Endothelial cell of umbilical vein (primary cell): Measurements from ENCODE around the gene ZNF354C. TPM values are rescaled to one million over a fixed set of nuclear protein-coding genes. Genes with fewer than 3 reads are reported as not detected.

Experiments
- BruUV-seq: library from RNA; stranded (reverse); fragments of 400-500 nt; replicated peaks from 2 replicates; lab custom pipeline; 2021; lab: Mats Ljungman, UMichigan
- CTCF ChIA-PET: fragments of 300-600, 350-600 bp; sonication (Branson Sonifier 250); formaldehyde crosslinking; loops from one replicate; lab custom pipeline; 2021; ENCODE audit warnings: antibody characterized with exemption, inconsistent platforms; lab: Charles Lee
- POLR2A ChIA-PET: fragments of 300-600, 350-600 bp; sonication (Branson Sonifier 250); formaldehyde crosslinking; loops from one replicate; lab custom pipeline; 2021; ENCODE audit warnings: antibody characterized with exemption, inconsistent platforms; lab: Charles Lee
- DNase-seq: peaks from one replicate; pipeline ENCODE4 v3.0.0-alpha.2; 2011; ENCODE audit warnings: low read depth, low spot score
- FAIRE-seq: peaks from 2 replicates; lab custom pipeline; 2011; peaks lifted over from hg19 to GRCh38; lab: Jason Lieb, UNC
- H2AFZ ChIP-seq: 2 replicates; pipeline ENCODE4 v1.6.0; 2012; ENCODE audit warnings: low read depth, low read length, control low read depth, inconsistent platforms
- H3K27ac ChIP-seq: 2 replicates; pipeline ENCODE4 v1.5.1; 2011; ENCODE audit warnings: low read depth, mild to moderate bottlenecking, control low read depth, low read length, moderate library complexity; ENCODE audit not compliant: insufficient read depth
- H3K27me3 ChIP-seq, 2 experiments: 2 replicates each; pipeline versions ENCODE4 v1.6.0 to v1.6.1; 2011; ENCODE audit warnings: low read length in 2 of 2, mixed read lengths in 1 of 2; ENCODE audit not compliant: control insufficient read depth in 2 of 2, insufficient read depth in 2 of 2
- H3K36me3 ChIP-seq, 2 experiments: 2 replicates in 1 of 2; 3 replicates in 1 of 2; pipeline ENCODE4 v1.5.1; 2011; ENCODE audit warnings: low read length in 2 of 2, mild to moderate bottlenecking in 1 of 2, moderate library complexity in 1 of 2; ENCODE audit not compliant: control insufficient read depth in 2 of 2, insufficient read depth in 2 of 2; ENCODE audit errors: extremely low read depth in 1 of 2
- H3K4me1 ChIP-seq: 3 replicates; pipeline ENCODE4 v1.5.1; 2011; ENCODE audit warnings: mild to moderate bottlenecking, low read length; ENCODE audit not compliant: control insufficient read depth, insufficient read depth; ENCODE audit errors: extremely low read depth
- H3K4me2 ChIP-seq: 2 replicates; pipeline ENCODE4 v1.6.1; 2011; ENCODE audit warnings: low read length, control low read depth, mixed read lengths; ENCODE audit not compliant: insufficient read depth
- H3K4me3 ChIP-seq, 3 experiments: fragments of 200-600 bp in 1 of 3; sonication (generic), shearing (Covaris generic) in 1 of 3; replicated peaks in 1 of 3; 2 replicates each; pipeline ENCODE4 v1.5.1; 2011 to 2016; ENCODE audit warnings: control low read depth in 3 of 3, low read length in 3 of 3, mild to moderate bottlenecking in 2 of 3, inconsistent platforms in 1 of 3, low read depth in 1 of 3, moderate library complexity in 1 of 3; ENCODE audit not compliant: insufficient read depth in 1 of 3
- H3K79me2 ChIP-seq: 2 replicates; pipeline ENCODE4 v1.6.0; 2012; ENCODE audit warnings: low read length, inconsistent platforms; ENCODE audit not compliant: control insufficient read depth, insufficient read depth
- H3K9ac ChIP-seq: replicated peaks from 2 replicates; pipeline ENCODE3; 2011; ENCODE audit warnings: low read length, control low read depth; ENCODE audit not compliant: insufficient read depth; ENCODE audit errors: extremely low read depth
- H3K9me1 ChIP-seq: replicated peaks from 3 replicates; pipeline ENCODE4 v1.6.0; 2011; ENCODE audit warnings: mild to moderate bottlenecking, low read length; ENCODE audit not compliant: control insufficient read depth, insufficient read depth; ENCODE audit errors: extremely low read depth
- H3K9me3 ChIP-seq: replicated peaks from 2 replicates; pipeline ENCODE4 v1.5.1; 2012; ENCODE audit warnings: low read length, inconsistent platforms; ENCODE audit not compliant: control insufficient read depth, insufficient read depth
- H4K20me1 ChIP-seq: replicated peaks from 2 replicates; pipeline ENCODE3; 2011; ENCODE audit warnings: mild to moderate bottlenecking, low read length; ENCODE audit not compliant: control insufficient read depth, insufficient read depth; ENCODE audit errors: extremely low read depth
- CTCF ChIP-seq, 2 donors: IDR thresholded peaks; 1 replicate in 1 of 2; 2 replicates in 1 of 2; pipeline ENCODE4 v1.5.1; 2011; ENCODE audit warnings: low read length in 2 of 2, mild to moderate bottlenecking in 2 of 2, moderate library complexity in 2 of 2, control low read depth in 1 of 2, inconsistent platforms in 1 of 2, low read depth in 1 of 2; ENCODE audit not compliant: insufficient read depth in 1 of 2; ENCODE audit errors: extremely low read depth in 1 of 2
- EZH2 ChIP-seq: IDR thresholded peaks from 2 replicates; pipeline ENCODE4 v1.6.1; 2012; ENCODE audit warnings: borderline replicate concordance, low read depth, mild to moderate bottlenecking, moderate library complexity, low read length, inconsistent platforms; ENCODE audit not compliant: severe bottlenecking
- FOS ChIP-seq: IDR thresholded peaks from 2 replicates; pipeline ENCODE4 v1.6.1; 2011; ENCODE audit warnings: mild to moderate bottlenecking, low read length, moderate library complexity, borderline replicate concordance; ENCODE audit not compliant: insufficient read depth
- GATA2 ChIP-seq: IDR thresholded peaks from 2 replicates; pipeline ENCODE4 v1.7.0; 2011; ENCODE audit warnings: low read depth, mild to moderate bottlenecking, moderate library complexity, mixed read lengths, low read length; ENCODE audit not compliant: insufficient read length, insufficient read depth
- JUN ChIP-seq: IDR thresholded peaks from 2 replicates; pipeline ENCODE4 v1.6.1; 2011; ENCODE audit warnings: borderline replicate concordance, low read depth; ENCODE audit not compliant: insufficient read length, insufficient read depth
- MAX ChIP-seq: IDR thresholded peaks from 2 replicates; pipeline ENCODE4 v1.6.1; 2011; ENCODE audit not compliant: insufficient read depth, insufficient read length
- MYC ChIP-seq: IDR thresholded peaks from one replicate; pipeline ENCODE4 v1.6.1; 2011; ENCODE audit warnings: mild to moderate bottlenecking, low read depth, low read length
- POLR2AphosphoS5 ChIP-seq: IDR thresholded peaks from 2 replicates; pipeline ENCODE4 v1.6.1; 2012; ENCODE audit warnings: low read depth, mild to moderate bottlenecking, control low read depth, low read length, moderate library complexity; ENCODE audit not compliant: insufficient read depth
- dilution Hi-C: fragments of 300-500 bp; cut with MboI; formaldehyde crosslinking; loops from one replicate; pipeline ENCODE4 v1.15.0; 2019; ENCODE audit warnings: low sequenced_read_pairs; ENCODE audit not compliant: extremely low pct_ligation_motif_present
- intact Hi-C: fragments of 100-400 bp; cut with micrococcal nuclease; formaldehyde crosslinking; loops from one replicate; pipeline ENCODE4 v1.10.0; 2022
- polyA plus RNA-seq, 4 experiments: library from polyadenylated mRNA; depleted of rRNA in 3 of 4; stranded (reverse) in 3 of 4; unstranded in 1 of 4; fragments of >200 nt; gene quantifications; 2 replicates each; pipeline versions ENCODE4 v1.2.1 to v1.2.3, GENCODE V29; 2011 to 2012; ENCODE audit warnings: missing spikeins in 1 of 4
- total RNA-seq: library from RNA; stranded (reverse); gene quantifications from 2 replicates; pipeline ENCODE4 v1.2.3, GENCODE V29; 2021

Gene ZNF354C
- total and polyA plus RNA-seq, 2 donors (not counting 3 experiments of a cell fraction or from before 2014, with no cell fraction given), result 1.5 to 4.7 TPM

- POLR2A ChIA-PET, result no interaction called here
- Histone ChIP-seq H3K79me2 (no peaks in the 10 kb centered on the region), H3K27me3 (no peaks in the 10 kb centered on the region), H3K4me1 (no peaks in the 10 kb centered on the region), H3K9me1 (no peaks in the 10 kb centered on the region), H2AFZ (no peak overlapping the region), H3K4me3 (no peak overlapping the region), H4K20me1 (no peaks in the 10 kb centered on the region), H3K27ac (no peak overlapping the region), H3K9me3 (peaks cover 2% of the 10 kb centered on the region), H3K36me3 (no peaks in the 10 kb centered on the region), H3K4me2 (no peak overlapping the region), H3K9ac (no peak overlapping the region)
- dilution Hi-C loops, result no loop called here
- BruUV-seq, result no TSS peak
- intact Hi-C loops, result no loop called here
- CTCF ChIA-PET, result no interaction called here
- DNase-seq (no peak), FAIRE-seq (no peak)
- no peak for TF ChIP-seq EZH2
- TF ChIP-seq GATA2, result no peak
- TF ChIP-seq MAX, result no peak
- no peak for TF ChIP-seq FOS
- no peak for TF ChIP-seq POLR2AphosphoS5
- TF ChIP-seq CTCF (IDR thresholded peaks at IDR 0.05; ENCODE audit: extremely low read depth in 1 of 2, insufficient read depth in 1 of 2, low read depth in 1 of 2, low read length in 2 of 2), result no peak
- no peak for TF ChIP-seq MYC
- TF ChIP-seq JUN, result no peak
These were observed 66.4 kb downstream of the ZNF354C start for GRCh38 chr5:179126506-179126991.
